ENCODE data around the gene SLC22A15.

SLC22A15 gene

GRCh38 chr1:115973154-115973553 lies 3.2 kb upstream of the SLC22A15 start:
- no peak for TF ChIP-seq CTCF (conservative IDR thresholded peaks at IDR 0.05; ENCODE audit: low read depth, low read length)
- no peak overlapping the region for H3K4me3 ChIP-seq (ENCODE audit: low read depth, low read length)
- DNase-seq (ENCODE audit: low read depth), result no peak

GRCh38 chr1:115975569-115976061 lies 698 bp upstream of the SLC22A15 start:
- peak overlapping the region; percentile 66 for H3K4me3 ChIP-seq (ENCODE audit: low read depth, low read length)
- no peak for TF ChIP-seq CTCF (conservative IDR thresholded peaks at IDR 0.05; ENCODE audit: low read depth, low read length)
- DNase-seq (ENCODE audit: low read depth), result no peak

- peak overlapping the region; percentile 66 for H3K4me3 ChIP-seq (ENCODE audit: low read depth, low read length)
- no peak for DNase-seq (ENCODE audit: low read depth)
- TF ChIP-seq CTCF (conservative IDR thresholded peaks at IDR 0.05; ENCODE audit: low read depth, low read length), result no peak
These were observed 697 bp downstream of the SLC22A15 start for GRCh38 chr1:115976921-115977498.

- DNase-seq (ENCODE audit: low read depth), result peak; percentile 78
- TF ChIP-seq CTCF (conservative IDR thresholded peaks at IDR 0.05; ENCODE audit: low read depth, low read length), result no peak
- peak overlapping the region; percentile 66 for H3K4me3 ChIP-seq (ENCODE audit: low read depth, low read length)
These were observed 1.4 kb downstream of the SLC22A15 start for GRCh38 chr1:115977499-115978258.

- DNase-seq (ENCODE audit: low read depth), result no peak
- H3K4me3 ChIP-seq (ENCODE audit: low read depth, low read length), result no peak overlapping the region
- no peak for TF ChIP-seq CTCF (conservative IDR thresholded peaks at IDR 0.05; ENCODE audit: low read depth, low read length)
These were observed 2.1 kb downstream of the SLC22A15 start for GRCh38 chr1:115978292-115978941.

- H3K4me3 ChIP-seq (ENCODE audit: low read depth, low read length), result no peak overlapping the region
- no peak for TF ChIP-seq CTCF (conservative IDR thresholded peaks at IDR 0.05; ENCODE audit: low read depth, low read length)
- no peak for DNase-seq (ENCODE audit: low read depth)
These were observed 3.8 kb downstream of the SLC22A15 start for GRCh38 chr1:115980156-115980555.

All from choroid plexus epithelial cell (primary cell).